ENCODE measurements around the gene QRICH1.

Gene QRICH1

GRCh38 chr3:49029563-49029884, 64.3 kb downstream of the QRICH1 start:
- no peak for DNase-seq

- DNase-seq = peak; percentile 87
Measured at GRCh38 chr3:49028673-49029562, 65.0 kb downstream of the QRICH1 start, which contains the start of gene IMPDH2. Gene IMPDH2 (minus strand): TSS chr3:49029398. CDS start chr3:49029350, 48 bp downstream.

GRCh38 chr3:49028298-49028672, 65.6 kb downstream of the QRICH1 start:
- no peak for DNase-seq

GRCh38 chr3:49027634-49028033, 66.2 kb downstream of the QRICH1 start:
- DNase-seq = no peak

GRCh38 chr3:49026536-49026935, 67.3 kb downstream of the QRICH1 start:
- DNase-seq = no peak

GRCh38 chr3:49025793-49026520, 67.9 kb downstream of the QRICH1 start:
- DNase-seq = no peak

GRCh38 chr3:49025005-49025792, 68.7 kb downstream of the QRICH1 start:
- no peak for DNase-seq

GRCh38 chr3:49024449-49024848, 69.4 kb downstream of the QRICH1 start:
- no peak for DNase-seq

GRCh38 chr3:49023775-49024174, 70.1 kb downstream of the QRICH1 start:
- no peak for DNase-seq

- no peak for DNase-seq
Measured at GRCh38 chr3:49022688-49023171, 71.1 kb downstream of the QRICH1 start.

GRCh38 chr3:49021813-49022687, 71.8 kb downstream of the QRICH1 start, which contains the start of gene NDUFAF3:
Gene NDUFAF3 (plus strand): TSS chr3:49022121. CDS start chr3:49022145, 24 bp downstream.
- DNase-seq = peak; percentile 88

- DNase-seq = peak; percentile 97
Measured at GRCh38 chr3:49021213-49021812, 72.6 kb downstream of the QRICH1 start.

GRCh38 chr3:49020330-49021212, 73.3 kb downstream of the QRICH1 start:
- DNase-seq = peak; percentile 10

- DNase-seq = no peak
Measured at GRCh38 chr3:49019941-49020329, 73.9 kb downstream of the QRICH1 start.

GRCh38 chr3:49018707-49019006, 75.2 kb downstream of the QRICH1 start:
- no peak for DNase-seq

GRCh38 chr3:49017971-49018706, 75.7 kb downstream of the QRICH1 start, which contains the start of gene DALRD3:
Gene DALRD3 (minus strand): TSS chr3:49018580. CDS start chr3:49018564, 16 bp downstream.
- peak; percentile 43 for DNase-seq

- no peak for DNase-seq
Measured at GRCh38 chr3:49017229-49017970, 76.5 kb downstream of the QRICH1 start.

- DNase-seq = no peak
Measured at GRCh38 chr3:49016414-49017228, 77.2 kb downstream of the QRICH1 start.

Data from activated effector memory CD4-positive, alpha-beta T cell treated with Interleukin-2 at 50 U/mL for 16 hours (primary cell).